Measurements from ENCODE around the gene NACC1.
A peak's percentile ranks its signal among the peaks of the same experiment; 100 is the strongest.
"Not testable (repeated sequence)": the region's sequence is repeated elsewhere in the genome, so short reads cannot be mapped to it uniquely, and the experiment has no call there.

The NACC1 gene

GRCh38 chr19:13166151-13166550, 48.1 kb downstream of the NACC1 start:
- not testable (repeated sequence) for DNase-seq

- DNase-seq, result peak; percentile 61
These were observed 51.7 kb downstream of the NACC1 start for GRCh38 chr19:13169769-13170168.

GRCh38 chr19:13171146-13171545, 53.1 kb downstream of the NACC1 start:
- no peak for DNase-seq

- DNase-seq, result peak; percentile 91
These were observed 54.5 kb downstream of the NACC1 start for GRCh38 chr19:13172346-13173138.

GRCh38 chr19:13173139-13173737, 55.2 kb downstream of the NACC1 start:
- DNase-seq, result no peak

GRCh38 chr19:13176345-13176744, 58.3 kb downstream of the NACC1 start:
- DNase-seq, result no peak

- not testable (repeated sequence) for DNase-seq
These were observed 59.5 kb downstream of the NACC1 start for GRCh38 chr19:13177584-13177983.

- DNase-seq, result not testable (repeated sequence)
These were observed 60.2 kb downstream of the NACC1 start for GRCh38 chr19:13178291-13178690.

GRCh38 chr19:13181747-13182388, 63.8 kb downstream of the NACC1 start:
- peak; percentile 66 for DNase-seq

GRCh38 chr19:13184926-13185325, 66.9 kb downstream of the NACC1 start:
- DNase-seq, result not testable (repeated sequence)

GRCh38 chr19:13185763-13186657, 67.9 kb downstream of the NACC1 start:
- DNase-seq, result not testable (repeated sequence)

- not testable (repeated sequence) for DNase-seq
These were observed 68.6 kb downstream of the NACC1 start for GRCh38 chr19:13186688-13187087.

- DNase-seq, result no peak
These were observed 69.4 kb downstream of the NACC1 start for GRCh38 chr19:13187419-13187818.

- no peak for DNase-seq
These were observed 71.5 kb downstream of the NACC1 start for GRCh38 chr19:13189600-13189999.
